HepG2 (cell line): ENCODE results near the gene PEAK1. TPM values are rescaled to one million over a fixed set of nuclear protein-coding genes. Genes with fewer than 3 reads are reported as not detected.

Experiments
- ATAC-seq: fragments of 200-7000 bp; cut with Tn5 transposase; 3 replicates; pipeline ENCODE4 v1.9.1; 2020; ENCODE audit warnings: mild to moderate bottlenecking, moderate library complexity
- BruUV-seq: library from RNA; stranded (reverse); fragments of 400-500 nt; replicated peaks from 2 replicates; lab custom pipeline; 2021; lab: Mats Ljungman, UMichigan
- CTCF ChIA-PET: fragments of 300-600 bp; formaldehyde crosslinking; extraction: SDS; loops from one replicate; lab custom pipeline; 2021; ENCODE audit warnings: low total read pairs, inconsistent platforms, low intra/inter-chr PET ratio; lab: Yijun Ruan, JAX
- POLR2A ChIA-PET: fragments of 350-600 bp; sonication (Branson Sonifier 250); formaldehyde crosslinking; loops from one replicate; lab custom pipeline; 2020; ENCODE audit warnings: antibody characterized with exemption, inconsistent platforms; lab: Yijun Ruan, JAX
- DNase-seq: peaks from one replicate; pipeline ENCODE4 v3.0.0-alpha.2; 2015; ENCODE audit warnings: low spot score
- FAIRE-seq: peaks from 3 replicates; lab custom pipeline; 2011; peaks lifted over from hg19 to GRCh38; lab: Jason Lieb, UNC
- H2AFZ ChIP-seq: one replicate; pipeline ENCODE4 v1.6.1; 2011; ENCODE audit warnings: low read length, inconsistent platforms
- H3K27ac ChIP-seq: fragments of 300-600 bp; 3 replicates; pipeline ENCODE4 v1.8.0; 2011; ENCODE audit warnings: mixed run types, mild to moderate bottlenecking, mixed read lengths, low read length, inconsistent platforms; ENCODE audit not compliant: insufficient read depth; ENCODE audit errors: extremely low read length
- H3K27me3 ChIP-seq, 2 experiments: fragments of 200-600 bp in 1 of 2; 2 replicates in 1 of 2; 3 replicates in 1 of 2; pipeline versions ENCODE4 v1.6.0 to v1.8.0; 2011; ENCODE audit warnings: low read length in 2 of 2, mild to moderate bottlenecking in 2 of 2, moderate library complexity in 2 of 2, inconsistent platforms in 1 of 2; ENCODE audit not compliant: insufficient read depth in 2 of 2, control insufficient read depth in 1 of 2
- H3K36me3 ChIP-seq, 2 experiments: fragments of 200-600 bp in 1 of 2; replicated peaks in 1 of 2; 2 replicates in 1 of 2; 3 replicates in 1 of 2; pipeline versions ENCODE4 v1.5.1 to v1.8.0; 2011; ENCODE audit warnings: low read length in 2 of 2, inconsistent platforms in 1 of 2; ENCODE audit not compliant: insufficient read depth in 2 of 2, control insufficient read depth in 1 of 2
- H3K4me1 ChIP-seq: 2 replicates; pipeline ENCODE4 v1.5.1; 2012; ENCODE audit warnings: low read length, inconsistent platforms; ENCODE audit not compliant: insufficient read depth
- H3K4me2 ChIP-seq: 2 replicates; pipeline ENCODE4 v1.6.0; 2011; ENCODE audit warnings: low read depth, low read length, inconsistent platforms
- H3K4me3 ChIP-seq, 3 experiments: fragments of 200-600 bp in 1 of 3; sonication (generic), shearing (Covaris generic) in 1 of 3; replicated peaks in 1 of 3; 2 replicates each; pipeline ENCODE4 v1.5.1; 2011 to 2016; ENCODE audit warnings: low read length in 3 of 3, inconsistent platforms in 2 of 3, low read depth in 2 of 3, mild to moderate bottlenecking in 2 of 3, control low read depth in 1 of 3, mixed read lengths in 1 of 3; ENCODE audit not compliant: insufficient read depth in 1 of 3
- H3K79me2 ChIP-seq: one replicate; pipeline ENCODE4 v1.6.1; 2011; ENCODE audit warnings: low read length, inconsistent platforms; ENCODE audit not compliant: insufficient read depth
- H3K9ac ChIP-seq: 2 replicates; pipeline ENCODE4 v1.6.0; 2011; ENCODE audit warnings: mild to moderate bottlenecking, low read depth, low read length, inconsistent platforms; ENCODE audit not compliant: insufficient read depth
- H3K9me3 ChIP-seq: 2 replicates; pipeline ENCODE4 v1.5.1; 2012; ENCODE audit warnings: mild to moderate bottlenecking, low read length
- H4K20me1 ChIP-seq: 2 replicates; pipeline ENCODE4 v1.6.0; 2011; ENCODE audit warnings: inconsistent platforms, mild to moderate bottlenecking, low read length, moderate library complexity; ENCODE audit not compliant: insufficient read depth
- CCDC6 ChIP-seq: sonication (generic); formaldehyde crosslinking; IDR thresholded peaks from 2 replicates; pipeline ENCODE4 v1.8.1; 2022; ENCODE audit warnings: mild to moderate bottlenecking, missing genetic modification reagents, moderate library complexity
- ISX ChIP-seq: sonication (generic); formaldehyde crosslinking; conservative IDR thresholded peaks from 2 replicates; pipeline ENCODE4 v1.5.0; 2020; ENCODE audit warnings: missing genetic modification reagents
- KAT2B ChIP-seq: fragments of 150-350 bp; IDR thresholded peaks from 2 replicates; pipeline ENCODE4 v1.6.1; 2014; ENCODE audit warnings: low read depth, low read length, borderline replicate concordance
- LBX2 ChIP-seq: sonication (generic); formaldehyde crosslinking; IDR thresholded peaks from 2 replicates; pipeline ENCODE4 v1.5.0; 2020; ENCODE audit warnings: missing genetic modification reagents, mild to moderate bottlenecking, borderline replicate concordance
- NFKBIZ ChIP-seq: IDR thresholded peaks from 2 replicates; pipeline ENCODE4 v1.6.1; 2018; ENCODE audit warnings: missing genetic modification reagents, missing compliant biosample characterization
- NR2F1 ChIP-seq, 2 experiments: fragments of 450-650 bp in 1 of 2; formaldehyde crosslinking in 1 of 2; IDR thresholded peaks; 2 replicates each; pipeline versions ENCODE4 v1.5.0 to v1.6.1; 2016 to 2020; ENCODE audit warnings: mild to moderate bottlenecking in 1 of 2, missing compliant biosample characterization in 1 of 2, missing genetic modification reagents in 1 of 2, moderate library complexity in 1 of 2
- PHB2 ChIP-seq: fragments of 450-650 bp; IDR thresholded peaks from 2 replicates; pipeline ENCODE4 v1.6.1; 2018; ENCODE audit not compliant: partially characterized antibody
- PLRG1 ChIP-seq: fragments of 450-650 bp; conservative IDR thresholded peaks from 2 replicates; pipeline ENCODE4 v1.6.1; 2016
- PREB ChIP-seq: sonication (generic); formaldehyde crosslinking; IDR thresholded peaks from 2 replicates; pipeline ENCODE4 v1.4.0; 2020; ENCODE audit warnings: missing genetic modification reagents
- RARG ChIP-seq: sonication (generic); formaldehyde crosslinking; IDR thresholded peaks from 2 replicates; pipeline ENCODE4 v1.4.0; 2020; ENCODE audit warnings: low read depth, mild to moderate bottlenecking, missing genetic modification reagents
- RFX5 ChIP-seq: IDR thresholded peaks from 2 replicates; pipeline ENCODE4 v1.6.1; 2011; ENCODE audit warnings: low read depth, low read length, improper control_type of control experiment
- SNAPC4 ChIP-seq: sonication (generic); formaldehyde crosslinking; IDR thresholded peaks from 2 replicates; pipeline ENCODE4 v1.4.0; 2020; ENCODE audit warnings: mild to moderate bottlenecking, missing genetic modification reagents
- ZFX ChIP-seq: sonication (generic); formaldehyde crosslinking; IDR thresholded peaks from 2 replicates; pipeline ENCODE4 v1.4.0; 2020; ENCODE audit warnings: mild to moderate bottlenecking, low read depth, missing genetic modification reagents, moderate library complexity
- ZKSCAN8 ChIP-seq: IDR thresholded peaks from 2 replicates; pipeline ENCODE4 v1.6.1; 2016; ENCODE audit warnings: borderline replicate concordance, missing genetic modification reagents, missing compliant biosample characterization
- ZMYM3 ChIP-seq: sonication (generic); formaldehyde crosslinking; IDR thresholded peaks from 2 replicates; pipeline ENCODE4 v1.5.1; 2020; ENCODE audit warnings: mild to moderate bottlenecking, missing genetic modification reagents
- ZNF33B ChIP-seq: sonication (generic); formaldehyde crosslinking; IDR thresholded peaks from 2 replicates; pipeline ENCODE4 v1.5.1; 2020; ENCODE audit warnings: mild to moderate bottlenecking, missing genetic modification reagents
- ZNF468 ChIP-seq: sonication (generic); formaldehyde crosslinking; IDR thresholded peaks from 2 replicates; pipeline ENCODE4 v1.8.0; 2022; ENCODE audit warnings: mild to moderate bottlenecking, moderate library complexity, missing genetic modification reagents
- ZNF558 ChIP-seq: sonication (generic); formaldehyde crosslinking; IDR thresholded peaks from 2 replicates; pipeline ENCODE4 v1.9.0; 2022; ENCODE audit warnings: mild to moderate bottlenecking, missing genetic modification reagents, borderline replicate concordance
- ZNF614 ChIP-seq: IDR thresholded peaks from 2 replicates; pipeline ENCODE4 v1.6.1; 2018; ENCODE audit warnings: missing biosample characterization, missing genetic modification reagents, inconsistent platforms, borderline replicate concordance
- ZNF83 ChIP-seq: sonication (generic); formaldehyde crosslinking; IDR thresholded peaks from 2 replicates; pipeline ENCODE4 v1.4.0; 2020; ENCODE audit warnings: missing genetic modification reagents, mild to moderate bottlenecking, borderline replicate concordance
- WGBS: methylation state at CpG from one replicate; pipeline ENCODE4 v1.1.6; 2017; ENCODE audit warnings: low lambda C conversion rate; 5-methylcytosine and 5-hydroxymethylcytosine counted together
- in situ Hi-C: cut with HindIII; loops from 2 replicates; pipeline ENCODE4 v1.10.0; 2017; ENCODE audit warnings: low pct_unique_long_range_greater_than_20kb; ENCODE audit not compliant: extremely low pct_ligation_motif_present
- intact Hi-C: fragments of 100-400 bp; cut with micrococcal nuclease; formaldehyde crosslinking; loops from one replicate; pipeline ENCODE4 v1.10.0; 2022; ENCODE audit not compliant: unreplicated experiment
- polyA plus RNA-seq, 8 experiments: library from polyadenylated mRNA; depleted of rRNA in 3 of 8; stranded (reverse) in 7 of 8; unstranded in 1 of 8; fragments of >200 nt; fragmentation: Illumina TruSeq in 4 of 8; extraction: Trizol in 4 of 8; gene quantifications; 2 replicates each; pipeline versions ENCODE4 v1.2.1 to v1.2.3, GENCODE V29; 2011 to 2016; ENCODE audit warnings: low read depth in 4 of 8, missing spikeins in 1 of 8, mixed read lengths in 1 of 8; ENCODE audit not compliant: insufficient read depth in 1 of 8
- total RNA-seq, 5 experiments: library from RNA; depleted of rRNA; stranded (reverse); fragments of >200 nt; fragmentation: Illumina TruSeq; extraction: Trizol; gene quantifications; 2 replicates each; pipeline ENCODE4 v1.2.3, GENCODE V29; 2016; ENCODE audit warnings: low read depth in 1 of 5

The PEAK1 gene
- total and polyA plus RNA-seq, 2 of the 13 experiments (the other 11 are each of a cell fraction or from before 2014, with no cell fraction given): 6.0 to 6.6 TPM

- TF ChIP-seq ISX (CRISPR knock-in tag): no peak
- no peak for TF ChIP-seq RFX5
- no peak for TF ChIP-seq PHB2
- no peak for TF ChIP-seq PLRG1
- no peak for TF ChIP-seq ZNF614
- no peak for TF ChIP-seq ZNF468 (CRISPR knock-in tag)
- no peak for TF ChIP-seq LBX2 (CRISPR knock-in tag)
- no peak for TF ChIP-seq ZNF558 (CRISPR knock-in tag)
Observed at GRCh38 chr15:77354063-77354462, 65.8 kb downstream of the PEAK1 start (continued).

GRCh38 chr15:77352887-77353286 is 67.0 kb downstream of the PEAK1 start:
- H3K9ac ChIP-seq: no peak overlapping the region
- no peak overlapping the region for H3K4me3 ChIP-seq
- no peak overlapping the region for H3K27ac ChIP-seq
- H3K4me1 ChIP-seq: no peaks in the 10 kb centered on the region
- DNase-seq (no peak), FAIRE-seq (no peak), ATAC-seq (no peak)
- H3K36me3 ChIP-seq: peaks cover 0 to 4% of the 10 kb centered on the region in 2 experiments; a peak in 1 of 5 replicates
- H3K4me2 ChIP-seq: no peak overlapping the region
- ChIA-PET CTCF (no interaction called here), POLR2A (no interaction called here)
- H3K27me3 ChIP-seq: no peaks in the 10 kb centered on the region
- H3K79me2 ChIP-seq: no peaks in the 10 kb centered on the region
- H4K20me1 ChIP-seq: no peaks in the 10 kb centered on the region
- in situ Hi-C loops (no loop called here), intact Hi-C loops (no loop called here)
- no peaks in the 10 kb centered on the region for H3K9me3 ChIP-seq
- no peak overlapping the region for H2AFZ ChIP-seq
- WGBS: 92% methylated on average over 4 of the region's 4 CpGs
- BruUV-seq: no TSS peak
- TF ChIP-seq NFKBIZ: no peak
- no peak for TF ChIP-seq ZFX
- TF ChIP-seq NR2F1 (CRISPR knock-in tag; IDR thresholded peaks at IDR 0.05): no peak
- TF ChIP-seq ZNF83 (CRISPR knock-in tag): no peak
- TF ChIP-seq ZKSCAN8 (CRISPR knock-in tag): no peak
- no peak for TF ChIP-seq PREB (CRISPR knock-in tag)
- no peak for TF ChIP-seq KAT2B
- no peak for TF ChIP-seq CCDC6 (CRISPR knock-in tag)
- TF ChIP-seq RARG (CRISPR knock-in tag): no peak
- TF ChIP-seq SNAPC4 (CRISPR knock-in tag): no peak
- no peak for TF ChIP-seq ZNF33B (CRISPR knock-in tag)
- TF ChIP-seq ZMYM3 (CRISPR knock-in tag): no peak
